ENCODE data around the gene PAF1.

DNA sequence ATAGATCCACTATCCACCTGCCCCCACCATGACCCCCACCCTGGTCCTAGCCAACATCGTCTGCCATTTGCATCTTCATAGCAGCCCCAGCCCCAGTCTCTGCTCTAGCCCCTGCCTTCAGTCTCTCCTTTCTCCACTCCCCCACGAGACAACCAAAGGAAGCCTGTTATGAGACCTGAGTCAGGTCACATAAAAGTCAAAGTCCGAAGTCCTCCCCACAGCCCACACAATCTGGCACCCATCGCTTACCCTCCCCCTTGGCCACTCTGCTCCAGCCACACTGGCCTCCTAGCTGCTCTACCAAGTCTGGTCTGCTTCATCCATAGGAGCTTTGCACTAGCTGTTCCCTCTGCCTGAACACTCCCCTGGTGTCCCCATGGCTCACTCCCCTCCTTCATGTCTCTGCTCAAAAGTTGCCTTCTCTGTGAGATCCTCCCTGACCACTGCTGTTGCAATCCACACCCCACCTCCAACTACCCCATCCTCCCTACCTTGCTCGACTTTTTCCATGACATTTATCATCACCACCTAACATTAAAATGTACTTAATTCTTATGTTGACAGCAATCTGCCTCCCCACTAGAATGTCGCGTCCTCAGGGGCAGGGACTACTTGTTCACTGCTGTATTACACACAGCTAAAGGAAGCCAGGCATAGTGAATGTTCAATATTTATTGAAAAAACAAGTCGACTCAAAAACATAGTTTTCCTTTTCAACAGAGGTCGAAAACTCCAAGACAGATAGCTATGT lies 20.4 kb upstream of the PAF1 start:
- TF ChIP-seq, protein P1, sequence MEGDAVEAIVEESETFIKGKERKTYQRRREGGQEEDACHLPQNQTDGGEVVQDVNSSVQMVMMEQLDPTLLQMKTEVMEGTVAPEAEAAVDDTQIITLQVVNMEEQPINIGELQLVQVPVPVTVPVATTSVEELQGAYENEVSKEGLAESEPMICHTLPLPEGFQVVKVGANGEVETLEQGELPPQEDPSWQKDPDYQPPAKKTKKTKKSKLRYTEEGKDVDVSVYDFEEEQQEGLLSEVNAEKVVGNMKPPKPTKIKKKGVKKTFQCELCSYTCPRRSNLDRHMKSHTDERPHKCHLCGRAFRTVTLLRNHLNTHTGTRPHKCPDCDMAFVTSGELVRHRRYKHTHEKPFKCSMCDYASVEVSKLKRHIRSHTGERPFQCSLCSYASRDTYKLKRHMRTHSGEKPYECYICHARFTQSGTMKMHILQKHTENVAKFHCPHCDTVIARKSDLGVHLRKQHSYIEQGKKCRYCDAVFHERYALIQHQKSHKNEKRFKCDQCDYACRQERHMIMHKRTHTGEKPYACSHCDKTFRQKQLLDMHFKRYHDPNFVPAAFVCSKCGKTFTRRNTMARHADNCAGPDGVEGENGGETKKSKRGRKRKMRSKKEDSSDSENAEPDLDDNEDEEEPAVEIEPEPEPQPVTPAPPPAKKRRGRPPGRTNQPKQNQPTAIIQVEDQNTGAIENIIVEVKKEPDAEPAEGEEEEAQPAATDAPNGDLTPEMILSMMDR (IDR thresholded peaks at IDR 0.05) = no peak
- TF ChIP-seq ZFX (IDR thresholded peaks at IDR 0.05; ENCODE audit: borderline replicate concordance) = no peak

All from 22Rv1 (cell line).